Measurements from ENCODE around the gene FOXP4.

The FOXP4 gene

GRCh38 chr6:41585605-41586004 lies 39.4 kb downstream of the FOXP4 start:
- DNase-seq (ENCODE audit: low spot score), result no peak

- no peak for DNase-seq (ENCODE audit: low spot score)
Observed at GRCh38 chr6:41586252-41587007, 40.2 kb downstream of the FOXP4 start.

GRCh38 chr6:41587131-41587879 lies 41.1 kb downstream of the FOXP4 start:
- no peak for DNase-seq (ENCODE audit: low spot score)

GRCh38 chr6:41588111-41588510 lies 41.9 kb downstream of the FOXP4 start:
- DNase-seq (ENCODE audit: low spot score), result no peak

GRCh38 chr6:41589223-41589622 lies 43.0 kb downstream of the FOXP4 start:
- no peak for DNase-seq (ENCODE audit: low spot score)

- no peak for DNase-seq (ENCODE audit: low spot score)
Observed at GRCh38 chr6:41589636-41590622, 43.7 kb downstream of the FOXP4 start.

GRCh38 chr6:41591122-41591521 lies 44.9 kb downstream of the FOXP4 start:
- DNase-seq (ENCODE audit: low spot score), result no peak

GRCh38 chr6:41591859-41592502 lies 45.8 kb downstream of the FOXP4 start:
- peak; percentile 84 for DNase-seq (ENCODE audit: low spot score)

- DNase-seq (ENCODE audit: low spot score), result no peak
Observed at GRCh38 chr6:41593406-41593805, 47.2 kb downstream of the FOXP4 start.

GRCh38 chr6:41593839-41594238 lies 47.7 kb downstream of the FOXP4 start:
- DNase-seq (ENCODE audit: low spot score), result no peak

- DNase-seq (ENCODE audit: low spot score), result no peak
Observed at GRCh38 chr6:41594326-41594725, 48.1 kb downstream of the FOXP4 start.

GRCh38 chr6:41594766-41595165 lies 48.6 kb downstream of the FOXP4 start:
- DNase-seq (ENCODE audit: low spot score), result no peak

GRCh38 chr6:41595166-41595565 lies 49.0 kb downstream of the FOXP4 start:
- no peak for DNase-seq (ENCODE audit: low spot score)

- no peak for DNase-seq (ENCODE audit: low spot score)
Observed at GRCh38 chr6:41596096-41596685, 50.0 kb downstream of the FOXP4 start.

GRCh38 chr6:41596807-41597206 lies 50.6 kb downstream of the FOXP4 start:
- no peak for DNase-seq (ENCODE audit: low spot score)

- no peak for DNase-seq (ENCODE audit: low spot score)
Observed at GRCh38 chr6:41597246-41598000, 51.2 kb downstream of the FOXP4 start.

- no peak for DNase-seq (ENCODE audit: low spot score)
Observed at GRCh38 chr6:41598670-41599014, 52.5 kb downstream of the FOXP4 start.

GRCh38 chr6:41599015-41599851 lies 53.1 kb downstream of the FOXP4 start:
- no peak for DNase-seq (ENCODE audit: low spot score)

- no peak for DNase-seq (ENCODE audit: low spot score)
Observed at GRCh38 chr6:41599852-41600445, 53.8 kb downstream of the FOXP4 start.
